HFFc6 (cell line): ENCODE data around the gene OPRD1. TPM values are rescaled to one million over a fixed set of nuclear protein-coding genes. Genes with fewer than 3 reads are reported as not detected.

Experiments used
- DNase-seq: peaks from one replicate; pipeline ENCODE4 v3.0.0-alpha.2; 2018
- H3K27ac Mint-ChIP-seq: 2 replicates; pipeline ENCODE4 v1.8.0; 2020; ENCODE audit warnings: mild to moderate bottlenecking, mixed read lengths
- H3K27me3 Mint-ChIP-seq: 2 replicates; pipeline ENCODE4 v1.8.0; 2021; ENCODE audit warnings: mild to moderate bottlenecking, moderate library complexity, mixed read lengths; ENCODE audit not compliant: insufficient read depth
- H3K36me3 Mint-ChIP-seq: 2 replicates; pipeline ENCODE4 v1.8.0; 2021; ENCODE audit warnings: low read depth, mixed read lengths
- H3K4me1 Mint-ChIP-seq: 2 replicates; pipeline ENCODE4 v1.8.0; 2020; ENCODE audit warnings: low read depth, mixed read lengths
- H3K4me3 Mint-ChIP-seq: 2 replicates; pipeline ENCODE4 v1.8.0; 2020; ENCODE audit warnings: mild to moderate bottlenecking, moderate library complexity, mixed read lengths
- H3K9me3 Mint-ChIP-seq: 2 replicates; pipeline ENCODE4 v1.8.0; 2020; ENCODE audit warnings: mild to moderate bottlenecking, mixed read lengths
- CTCF ChIP-seq: fragments of 200-600 bp; sonication (generic); IDR thresholded peaks from 2 replicates; pipeline ENCODE4 v1.5.0; 2021; ENCODE audit warnings: antibody characterized with exemption, mild to moderate bottlenecking
- total RNA-seq, 6 experiments: library from RNA; stranded (reverse); fragmentation: NEBNext Ultra II Directional; extraction: Animal tissue kit (Norgen Biotek cat#: 25700); gene quantifications; 2 replicates in 1 of 6; 3 replicates in 5 of 6; pipeline ENCODE4 v1.2.3, GENCODE V29; 2021

OPRD1 gene
- total RNA-seq, 6 experiments from 2014 or later: not detected

- no peaks in the 10 kb centered on the region for H3K4me1 Mint-ChIP-seq
- DNase-seq: no peak
- no peak overlapping the region for H3K27ac Mint-ChIP-seq
- H3K36me3 Mint-ChIP-seq: no peaks in the 10 kb centered on the region
- H3K27me3 Mint-ChIP-seq: peaks cover 22% of the 10 kb centered on the region
- no peak for TF ChIP-seq CTCF
- H3K9me3 Mint-ChIP-seq: no peaks in the 10 kb centered on the region; the same call in 1 of the 2 replicates
- H3K4me3 Mint-ChIP-seq: no peak overlapping the region
These were observed 8.3 kb upstream of the OPRD1 start for GRCh38 chr1:28803662-28804061.

GRCh38 chr1:28804071-28804470 lies 7.9 kb upstream of the OPRD1 start:
- DNase-seq: no peak
- H3K27me3 Mint-ChIP-seq: peaks cover 23% of the 10 kb centered on the region
- H3K9me3 Mint-ChIP-seq: no peaks in the 10 kb centered on the region; the same call in 1 of the 2 replicates
- H3K4me1 Mint-ChIP-seq: no peaks in the 10 kb centered on the region
- no peaks in the 10 kb centered on the region for H3K36me3 Mint-ChIP-seq
- H3K4me3 Mint-ChIP-seq: no peak overlapping the region
- no peak for TF ChIP-seq CTCF
- no peak overlapping the region for H3K27ac Mint-ChIP-seq

GRCh38 chr1:28807046-28807445 lies 4.9 kb upstream of the OPRD1 start:
- Mint-ChIP-seq H3K27me3 (peaks cover 36% of the 10 kb centered on the region), H3K27ac (no peak overlapping the region), H3K36me3 (no peaks in the 10 kb centered on the region), H3K9me3 (no peaks in the 10 kb centered on the region; the same call in 1 of the 2 replicates), H3K4me3 (no peak overlapping the region), H3K4me1 (no peaks in the 10 kb centered on the region)
- DNase-seq: no peak
- no peak for TF ChIP-seq CTCF

GRCh38 chr1:28807986-28808385 lies 4.0 kb upstream of the OPRD1 start:
- H3K27ac Mint-ChIP-seq: no peak overlapping the region
- no peaks in the 10 kb centered on the region; the same call in 1 of the 2 replicates for H3K9me3 Mint-ChIP-seq
- no peak overlapping the region for H3K4me3 Mint-ChIP-seq
- no peak for DNase-seq
- TF ChIP-seq CTCF: no peak
- H3K27me3 Mint-ChIP-seq: peaks cover 42% of the 10 kb centered on the region
- H3K4me1 Mint-ChIP-seq: no peaks in the 10 kb centered on the region
- no peaks in the 10 kb centered on the region for H3K36me3 Mint-ChIP-seq

GRCh38 chr1:28811369-28811765 lies 603 bp upstream of the OPRD1 start:
- no peak for DNase-seq
- no peaks in the 10 kb centered on the region for H3K9me3 Mint-ChIP-seq
- no peak overlapping the region for H3K27ac Mint-ChIP-seq
- no peak overlapping the region for H3K4me3 Mint-ChIP-seq
- H3K4me1 Mint-ChIP-seq: no peaks in the 10 kb centered on the region
- TF ChIP-seq CTCF: no peak
- peaks cover 48% of the 10 kb centered on the region for H3K27me3 Mint-ChIP-seq
- no peaks in the 10 kb centered on the region for H3K36me3 Mint-ChIP-seq
